Tibial artery (tissue), 4 donors: ENCODE measurements around the gene CBX4.

Experiments used
- DNase-seq, 2 donors: peaks; one replicate each; pipeline ENCODE4 v3.0.0-alpha.2; 2019
- H3K27ac ChIP-seq, 2 donors: fragments of 200-600 bp; sonication (generic) in 1 of 2; 1 replicate in 1 of 2; 2 replicates in 1 of 2; pipeline ENCODE4 v1.5.1; 2018 to 2019; ENCODE audit warnings: mild to moderate bottlenecking in 1 of 2
- H3K27me3 ChIP-seq, 2 donors: fragments of 200-600 bp; sonication (generic) in 1 of 2; one replicate each; pipeline versions ENCODE4 v1.5.1 to v1.6.0; 2016 to 2019
- H3K36me3 ChIP-seq, 3 donors: fragments of 200-600 bp; sonication (generic) in 2 of 3; one replicate each; pipeline ENCODE4 v1.5.1; 2016 to 2019; ENCODE audit warnings: mild to moderate bottlenecking in 2 of 3
- H3K4me1 ChIP-seq, 4 donors: fragments of 200-600 bp; sonication (generic) in 2 of 4; 1 replicate in 3 of 4; 2 replicates in 1 of 4; pipeline ENCODE4 v1.5.1; 2016 to 2019
- H3K4me3 ChIP-seq, 2 donors: fragments of 200-600 bp; sonication (generic) in 1 of 2; 1 replicate in 1 of 2; 2 replicates in 1 of 2; pipeline ENCODE4 v1.5.1; 2018 to 2019; ENCODE audit warnings: mild to moderate bottlenecking in 2 of 2
- H3K9me3 ChIP-seq, 3 donors: fragments of 200-600 bp; sonication (generic) in 1 of 3; one replicate each; pipeline ENCODE4 v1.5.1; 2016 to 2019
- intact Hi-C: fragments of 100-400 bp; cut with DNase I; formaldehyde crosslinking; loops from one replicate; pipeline ENCODE4 v1.15.0; 2023; ENCODE audit warnings: low total_unique reads
- TF ChIP-seq, protein P1 (sequence below), 2 experiments: fragments of 200-600 bp in 1 of 2; fragments of 450-650 bp in 1 of 2; IDR thresholded peaks; one replicate each; pipeline ENCODE4 v1.5.1; 2017 to 2019; ENCODE audit warnings: antibody characterized with exemption in 2 of 2, mild to moderate bottlenecking in 1 of 2, moderate library complexity in 1 of 2

The CBX4 gene

GRCh38 chr17:79877041-79877440 lies 37.8 kb upstream of the CBX4 start:
- no peaks in the 10 kb centered on the region for H3K9me3 ChIP-seq
- no peak overlapping the region for H3K4me3 ChIP-seq
- H3K27me3 ChIP-seq: peaks cover 0 to 40% of the 10 kb centered on the region in 2 donors
- intact Hi-C loops: no loop called here
- H3K4me1 ChIP-seq: no peaks in the 10 kb centered on the region
- H3K36me3 ChIP-seq: no peaks in the 10 kb centered on the region
- H3K27ac ChIP-seq: no peak overlapping the region
- no peak for DNase-seq
- TF ChIP-seq, protein P1, sequence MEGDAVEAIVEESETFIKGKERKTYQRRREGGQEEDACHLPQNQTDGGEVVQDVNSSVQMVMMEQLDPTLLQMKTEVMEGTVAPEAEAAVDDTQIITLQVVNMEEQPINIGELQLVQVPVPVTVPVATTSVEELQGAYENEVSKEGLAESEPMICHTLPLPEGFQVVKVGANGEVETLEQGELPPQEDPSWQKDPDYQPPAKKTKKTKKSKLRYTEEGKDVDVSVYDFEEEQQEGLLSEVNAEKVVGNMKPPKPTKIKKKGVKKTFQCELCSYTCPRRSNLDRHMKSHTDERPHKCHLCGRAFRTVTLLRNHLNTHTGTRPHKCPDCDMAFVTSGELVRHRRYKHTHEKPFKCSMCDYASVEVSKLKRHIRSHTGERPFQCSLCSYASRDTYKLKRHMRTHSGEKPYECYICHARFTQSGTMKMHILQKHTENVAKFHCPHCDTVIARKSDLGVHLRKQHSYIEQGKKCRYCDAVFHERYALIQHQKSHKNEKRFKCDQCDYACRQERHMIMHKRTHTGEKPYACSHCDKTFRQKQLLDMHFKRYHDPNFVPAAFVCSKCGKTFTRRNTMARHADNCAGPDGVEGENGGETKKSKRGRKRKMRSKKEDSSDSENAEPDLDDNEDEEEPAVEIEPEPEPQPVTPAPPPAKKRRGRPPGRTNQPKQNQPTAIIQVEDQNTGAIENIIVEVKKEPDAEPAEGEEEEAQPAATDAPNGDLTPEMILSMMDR (IDR thresholded peaks at IDR 0.05): no peak

DNA sequence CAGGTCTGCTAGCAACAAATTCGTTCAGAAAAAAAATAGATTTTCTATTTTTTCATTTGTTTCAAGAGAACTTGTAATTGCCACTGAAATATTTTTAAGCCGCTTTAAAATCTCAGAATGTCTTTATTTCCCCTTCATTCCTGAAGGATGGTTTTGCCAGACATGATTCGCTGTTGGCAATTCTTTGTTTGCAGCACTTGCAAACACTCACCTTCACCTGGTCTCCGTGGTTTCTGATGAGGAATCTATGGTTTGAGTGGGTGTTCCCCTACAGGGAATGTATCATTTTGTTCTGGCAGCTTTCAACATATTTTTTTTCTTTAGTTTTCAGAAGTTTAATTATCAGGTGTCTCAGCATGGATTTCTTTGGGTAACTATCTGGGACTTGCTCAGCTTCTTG lies 36.3 kb upstream of the CBX4 start:
- intact Hi-C loops: no loop called here
- peaks cover 0 to 45% of the 10 kb centered on the region in 2 donors for H3K27me3 ChIP-seq

DNA sequence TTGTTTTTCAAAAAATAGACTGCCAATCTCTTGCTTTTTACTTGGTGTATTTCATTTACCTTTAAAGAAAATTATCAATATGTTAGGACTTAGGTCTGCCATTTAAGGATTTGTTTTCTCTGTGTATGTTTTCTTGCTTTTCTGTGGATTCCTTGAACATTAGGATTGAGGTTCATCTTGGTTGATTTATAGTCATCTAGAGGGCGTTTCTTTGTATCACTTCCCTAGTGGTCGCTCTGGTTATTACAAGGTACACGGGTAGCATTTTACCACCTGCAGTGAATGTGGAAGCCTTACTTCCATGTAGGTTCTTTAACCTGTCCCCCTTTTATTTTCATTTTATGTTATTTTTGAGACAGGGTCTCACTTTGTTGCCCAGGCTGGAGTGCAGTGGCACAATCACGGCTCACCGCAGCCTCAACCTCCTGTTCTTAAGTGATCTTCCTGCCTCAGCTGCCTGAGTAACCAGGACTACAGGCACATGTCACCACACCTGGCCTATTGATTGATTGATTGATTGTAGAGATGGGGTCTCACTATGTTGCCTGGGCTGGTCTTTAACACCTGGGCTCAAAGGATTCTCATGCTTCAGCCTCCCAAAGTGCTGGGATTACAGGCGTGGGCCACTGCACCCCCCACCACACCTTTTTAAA lies 35.2 kb upstream of the CBX4 start:
- no peak for DNase-seq
- H3K27ac ChIP-seq: no peak overlapping the region

More for the DNA sequence above, 36.3 kb upstream of the CBX4 start:
- H3K4me1 ChIP-seq: no peaks in the 10 kb centered on the region
- no peak overlapping the region for H3K27ac ChIP-seq
- no peaks in the 10 kb centered on the region for H3K36me3 ChIP-seq
- no peak for DNase-seq
- TF ChIP-seq, protein P1 (IDR thresholded peaks at IDR 0.05): no peak
- no peak overlapping the region for H3K4me3 ChIP-seq
- H3K9me3 ChIP-seq: no peaks in the 10 kb centered on the region

GRCh38 chr17:79873583-79873982 lies 34.3 kb upstream of the CBX4 start:
- Histone ChIP-seq H3K9me3 (no peaks in the 10 kb centered on the region), H3K4me3 (no peak overlapping the region), H3K27me3 (peaks cover 0 to 62% of the 10 kb centered on the region in 2 donors), H3K27ac (no peak overlapping the region), H3K36me3 (no peaks in the 10 kb centered on the region), H3K4me1 (no peaks in the 10 kb centered on the region)
- TF ChIP-seq, protein P1 (IDR thresholded peaks at IDR 0.05): no peak
- intact Hi-C loops: no loop called here
- DNase-seq: no peak

More for the DNA sequence above, 35.2 kb upstream of the CBX4 start:
- Histone ChIP-seq H3K4me3 (no peak overlapping the region), H3K9me3 (no peaks in the 10 kb centered on the region), H3K27me3 (peaks cover 0 to 55% of the 10 kb centered on the region in 2 donors), H3K4me1 (no peaks in the 10 kb centered on the region), H3K36me3 (no peaks in the 10 kb centered on the region)
- TF ChIP-seq, protein P1 (IDR thresholded peaks at IDR 0.05): peak in 1 of 2 experiments; percentile 28
- intact Hi-C loops: no loop called here

GRCh38 chr17:79872762-79873161 lies 33.5 kb upstream of the CBX4 start:
- no peak for DNase-seq
- Histone ChIP-seq H3K9me3 (no peaks in the 10 kb centered on the region), H3K4me3 (no peak overlapping the region), H3K27me3 (peaks cover 0 to 54% of the 10 kb centered on the region in 2 donors), H3K27ac (no peak overlapping the region), H3K4me1 (no peaks in the 10 kb centered on the region), H3K36me3 (no peaks in the 10 kb centered on the region)
- TF ChIP-seq, protein P1 (IDR thresholded peaks at IDR 0.05): no peak
- intact Hi-C loops: no loop called here
